Thyroid gland (tissue), 4 donors: ENCODE results near the gene MRPL45.

Experiments used
- CTCF ChIP-seq, 6 experiments: fragments of 200-600 bp in 3 of 6; fragments of 450-650 bp in 3 of 6; sonication (generic) in 3 of 6; IDR thresholded peaks; one replicate each; pipeline ENCODE4 v1.5.1; 2016 to 2019; ENCODE audit warnings: antibody characterized with exemption in 6 of 6, mild to moderate bottlenecking in 2 of 6, inconsistent platforms in 1 of 6, moderate library complexity in 1 of 6
- POLR2A ChIP-seq, 2 donors: fragments of 450-650 bp; IDR thresholded peaks; one replicate each; pipeline ENCODE4 v1.6.1; 2017; ENCODE audit warnings: antibody characterized with exemption in 2 of 2, mild to moderate bottlenecking in 2 of 2, moderate library complexity in 1 of 2

- no peak for TF ChIP-seq CTCF (IDR thresholded peaks at IDR 0.05)
- TF ChIP-seq POLR2A (IDR thresholded peaks at IDR 0.05): no peak
Observed at GRCh38 chr17:38339891-38340290, 42.9 kb downstream of the MRPL45 start.
